Hematopoietic multipotent progenitor cell treated with erythropoietin and hydrocortisone succinate and interleukin-3 and kit ligand, for 15 days (in vitro differentiated cells): ENCODE results near the gene SERPIND1.

ENCODE experiments used
- DNase-seq: peaks from one replicate; pipeline ENCODE4 v3.0.0-alpha.2; 2015; ENCODE audit warnings: low spot score

The SERPIND1 gene

DNA sequence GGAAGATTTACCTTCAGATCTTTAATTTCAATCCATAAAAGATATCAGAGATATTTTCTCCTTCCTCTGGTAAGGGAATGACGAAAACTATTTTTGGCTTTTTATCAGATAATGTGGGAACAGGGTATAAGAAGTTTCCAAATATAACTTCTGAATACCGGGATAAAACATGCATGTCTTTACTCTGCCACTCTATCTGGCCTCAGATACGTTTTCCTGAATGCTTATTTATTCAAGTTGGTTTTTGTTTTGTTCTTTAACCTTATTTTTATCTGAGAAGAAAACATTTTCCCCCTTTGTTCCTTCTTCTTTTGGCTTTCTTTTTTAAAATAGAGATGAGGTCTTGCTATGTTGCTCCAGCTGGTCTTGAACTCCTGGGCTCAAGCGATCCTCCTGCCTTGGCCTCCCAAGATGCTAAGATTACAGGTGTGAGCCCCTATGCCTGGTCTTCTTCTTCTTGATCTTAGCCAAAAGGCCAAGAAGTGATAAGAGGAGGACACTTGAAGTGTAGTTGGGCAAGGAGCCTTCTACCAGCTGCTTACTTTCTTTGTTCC lies 1.5 kb downstream of the SERPIND1 start:
- no peak for DNase-seq

DNA sequence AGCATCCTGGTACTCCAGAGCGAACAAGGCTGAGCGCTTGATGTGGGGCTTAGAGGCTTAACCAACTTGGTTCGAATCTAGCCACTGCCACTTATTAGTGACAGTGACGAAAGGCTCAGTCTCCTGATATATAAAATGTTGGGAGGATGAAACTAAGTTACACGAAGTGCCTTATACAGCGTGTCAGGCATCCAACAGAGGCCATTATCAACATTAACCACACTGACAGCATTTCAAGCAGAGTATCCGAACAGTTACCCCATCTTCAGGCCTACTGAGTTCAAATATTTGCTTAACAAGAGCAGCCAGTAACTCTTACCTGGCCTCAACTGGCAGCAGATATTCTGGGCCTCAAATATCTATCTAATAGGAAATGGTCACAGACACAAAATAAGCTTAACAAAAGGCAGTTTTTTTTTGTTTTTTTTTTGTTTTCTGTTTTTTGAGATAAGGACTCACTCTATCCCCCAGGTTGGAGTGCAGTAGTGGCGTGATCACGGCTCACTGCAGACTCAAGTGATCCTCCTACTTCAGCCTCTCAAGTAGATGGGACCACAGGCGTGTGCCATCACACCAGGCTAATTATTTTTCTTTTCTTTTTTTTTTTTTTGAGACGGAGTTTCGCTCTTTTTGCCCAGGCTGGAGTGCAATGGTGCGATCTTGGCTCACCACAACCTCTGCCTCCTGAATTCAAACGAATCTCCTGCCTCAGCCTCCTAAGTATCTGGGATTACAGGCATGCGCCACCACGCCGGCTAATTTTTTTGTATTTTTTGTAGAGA lies 2.9 kb downstream of the SERPIND1 start:
- DNase-seq = no peak

DNA sequence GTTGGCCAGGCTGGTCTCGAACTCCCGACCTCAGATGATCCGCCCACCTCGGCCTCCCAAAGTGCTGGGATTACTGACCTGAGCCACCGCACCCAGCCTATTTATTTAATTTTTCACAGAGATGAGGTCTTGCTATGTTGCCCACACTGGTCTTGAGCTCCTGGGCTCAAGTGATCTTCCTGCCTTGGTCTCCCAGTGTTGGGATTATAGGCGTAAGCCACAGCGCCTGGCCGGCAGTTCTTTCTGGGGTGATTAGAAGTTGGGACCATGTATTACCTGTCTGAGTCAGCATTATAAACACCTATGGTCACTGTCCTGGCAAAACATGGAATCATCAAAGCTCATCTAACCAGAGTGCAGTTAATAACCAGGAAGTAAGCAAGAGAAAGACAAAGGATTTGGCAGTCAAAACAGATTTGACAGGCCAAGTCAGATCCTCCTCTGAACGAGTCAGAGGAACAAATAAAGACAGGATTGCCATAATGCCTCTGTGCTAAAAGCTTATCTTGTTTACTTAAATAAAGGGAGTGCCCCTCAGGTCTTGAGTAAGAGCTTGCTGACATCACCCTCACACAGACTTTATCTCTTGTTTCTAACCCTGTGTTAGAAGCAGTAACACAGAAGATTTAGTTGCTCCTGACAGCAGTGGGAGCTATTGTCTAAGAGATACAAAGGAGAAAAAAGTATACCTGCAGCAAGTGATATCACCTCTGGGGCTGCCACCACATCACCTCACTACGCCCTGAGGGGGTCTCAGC lies 3.7 kb downstream of the SERPIND1 start:
- DNase-seq = peak; percentile 17

DNA sequence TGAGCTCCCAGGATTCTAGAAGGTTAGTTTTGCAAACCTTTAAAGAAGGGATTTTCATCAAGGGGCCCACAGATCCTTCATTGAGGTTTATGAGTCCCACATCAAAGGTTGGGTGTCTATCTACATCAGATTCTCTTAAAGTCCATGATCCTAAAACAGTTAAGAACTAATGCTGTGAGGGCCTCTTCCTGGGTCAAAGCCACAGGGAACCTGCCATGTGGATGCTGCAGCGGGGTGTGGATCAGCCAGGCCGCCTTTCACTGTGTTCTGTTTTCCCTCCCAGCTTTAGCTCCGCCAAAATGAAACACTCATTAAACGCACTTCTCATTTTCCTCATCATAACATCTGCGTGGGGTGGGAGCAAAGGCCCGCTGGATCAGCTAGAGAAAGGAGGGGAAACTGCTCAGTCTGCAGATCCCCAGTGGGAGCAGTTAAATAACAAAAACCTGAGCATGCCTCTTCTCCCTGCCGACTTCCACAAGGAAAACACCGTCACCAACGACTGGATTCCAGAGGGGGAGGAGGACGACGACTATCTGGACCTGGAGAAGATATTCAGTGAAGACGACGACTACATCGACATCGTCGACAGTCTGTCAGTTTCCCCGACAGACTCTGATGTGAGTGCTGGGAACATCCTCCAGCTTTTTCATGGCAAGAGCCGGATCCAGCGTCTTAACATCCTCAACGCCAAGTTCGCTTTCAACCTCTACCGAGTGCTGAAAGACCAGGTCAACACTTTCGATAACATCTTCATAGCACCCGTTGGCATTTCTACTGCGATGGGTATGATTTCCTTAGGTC lies 5.3 kb downstream of the SERPIND1 start:
- DNase-seq = no peak

DNA sequence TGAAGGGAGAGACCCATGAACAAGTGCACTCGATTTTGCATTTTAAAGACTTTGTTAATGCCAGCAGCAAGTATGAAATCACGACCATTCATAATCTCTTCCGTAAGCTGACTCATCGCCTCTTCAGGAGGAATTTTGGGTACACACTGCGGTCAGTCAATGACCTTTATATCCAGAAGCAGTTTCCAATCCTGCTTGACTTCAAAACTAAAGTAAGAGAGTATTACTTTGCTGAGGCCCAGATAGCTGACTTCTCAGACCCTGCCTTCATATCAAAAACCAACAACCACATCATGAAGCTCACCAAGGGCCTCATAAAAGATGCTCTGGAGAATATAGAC lies 5.9 kb downstream of the SERPIND1 start:
- no peak for DNase-seq

DNA sequence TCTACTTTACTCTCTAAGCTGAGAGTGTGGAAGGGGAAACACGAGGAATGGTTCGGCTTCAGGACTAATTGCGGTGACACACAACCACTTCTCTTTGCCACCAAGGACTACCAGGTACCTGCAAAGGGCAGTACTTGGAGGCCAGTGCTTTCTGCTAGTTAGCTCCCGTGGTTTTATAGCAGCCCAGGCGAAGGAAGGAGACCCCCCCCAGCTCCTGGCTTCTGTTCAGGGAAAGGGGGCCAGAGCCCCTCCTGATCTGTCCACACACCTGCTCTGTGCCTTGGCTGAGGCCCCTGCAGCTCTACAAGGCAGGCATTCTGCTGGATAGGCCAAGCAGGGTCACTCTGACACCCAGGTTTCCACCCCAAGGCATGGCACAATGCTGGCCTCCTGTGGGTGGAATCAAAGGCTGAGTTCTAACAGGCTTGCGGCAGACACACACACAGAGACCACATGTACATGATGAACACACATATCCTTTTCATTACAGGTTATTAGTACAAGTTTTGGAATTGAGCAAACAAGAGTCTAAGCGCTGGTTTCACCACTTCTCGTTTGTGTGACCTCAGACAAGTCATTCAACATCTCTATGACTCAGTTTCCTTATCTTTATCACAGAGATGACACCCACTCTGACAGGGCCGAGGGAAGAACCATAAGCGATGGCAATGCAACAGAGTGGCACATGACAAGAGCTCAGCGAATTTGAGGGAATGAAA lies 7.5 kb downstream of the SERPIND1 start:
- DNase-seq = peak; percentile 37

DNA sequence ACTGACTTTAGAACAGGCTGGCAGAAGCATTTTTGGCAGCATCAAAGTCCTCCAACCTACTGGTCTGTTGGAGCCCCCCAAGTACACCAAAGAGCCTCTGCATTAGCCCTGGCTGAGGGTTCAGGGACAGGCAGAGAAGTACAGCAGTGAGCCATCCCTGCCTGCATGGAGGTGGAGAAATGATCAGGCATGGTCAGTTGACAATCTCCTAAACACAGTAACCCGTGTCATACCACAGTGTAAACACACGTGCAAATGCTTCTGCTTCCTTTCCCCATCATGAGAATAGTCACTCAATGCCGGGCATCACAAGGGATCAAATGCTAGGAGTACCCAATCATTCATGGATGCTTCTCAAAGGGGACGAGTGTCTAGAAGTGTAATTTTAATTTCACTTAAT lies 8.2 kb downstream of the SERPIND1 start:
- no peak for DNase-seq

DNA sequence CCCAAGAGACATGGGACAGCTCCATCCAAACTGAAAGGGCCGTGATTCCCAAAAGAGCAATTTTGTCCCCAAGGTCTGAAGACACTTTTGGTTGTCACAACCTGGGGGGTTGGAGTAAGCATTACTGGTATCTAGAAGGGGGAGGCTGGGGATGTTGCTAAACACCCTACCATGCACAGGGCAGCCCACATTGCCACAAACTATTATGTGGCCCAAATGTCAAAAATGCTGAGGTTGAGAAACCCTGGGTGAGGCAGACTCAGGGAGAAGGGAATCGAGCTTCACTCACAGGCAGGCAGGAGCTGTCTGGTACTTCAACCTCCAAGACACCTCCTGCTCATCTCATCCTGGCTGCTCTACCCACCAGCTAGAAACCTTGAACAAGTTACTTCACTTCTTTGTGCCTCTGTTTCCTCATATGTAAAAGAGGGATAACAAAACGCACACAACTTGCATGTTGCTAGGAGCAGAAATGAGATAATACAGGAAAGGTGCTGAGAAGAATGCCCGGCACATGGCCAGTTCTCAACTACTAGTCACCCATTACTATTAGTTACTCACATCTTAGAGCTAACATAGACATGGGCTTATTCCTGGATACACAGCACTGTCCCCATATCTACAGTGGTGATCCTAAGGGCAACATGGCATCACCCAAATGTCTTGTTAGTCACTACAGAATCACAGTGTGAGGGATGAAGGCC lies 8.8 kb downstream of the SERPIND1 start:
- DNase-seq = no peak

DNA sequence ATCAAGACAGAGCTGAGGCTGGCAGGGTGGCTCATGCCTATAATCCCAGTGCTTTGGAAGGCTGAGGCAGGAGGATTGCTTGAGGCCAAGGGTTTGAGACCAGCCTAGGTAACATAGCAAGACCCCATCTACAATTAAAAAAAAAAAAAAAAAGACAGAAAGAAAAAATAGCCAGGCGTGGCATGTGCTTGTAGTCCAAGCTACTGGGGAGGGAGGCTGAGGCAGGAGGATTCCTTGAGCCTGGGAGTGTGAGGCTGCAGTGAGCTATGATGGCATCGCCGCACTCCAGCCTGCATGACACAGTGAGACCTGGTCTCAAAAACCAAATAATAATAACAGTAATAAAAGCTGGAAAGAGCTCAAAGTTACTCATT lies 9.4 kb downstream of the SERPIND1 start:
- DNase-seq = no peak

DNA sequence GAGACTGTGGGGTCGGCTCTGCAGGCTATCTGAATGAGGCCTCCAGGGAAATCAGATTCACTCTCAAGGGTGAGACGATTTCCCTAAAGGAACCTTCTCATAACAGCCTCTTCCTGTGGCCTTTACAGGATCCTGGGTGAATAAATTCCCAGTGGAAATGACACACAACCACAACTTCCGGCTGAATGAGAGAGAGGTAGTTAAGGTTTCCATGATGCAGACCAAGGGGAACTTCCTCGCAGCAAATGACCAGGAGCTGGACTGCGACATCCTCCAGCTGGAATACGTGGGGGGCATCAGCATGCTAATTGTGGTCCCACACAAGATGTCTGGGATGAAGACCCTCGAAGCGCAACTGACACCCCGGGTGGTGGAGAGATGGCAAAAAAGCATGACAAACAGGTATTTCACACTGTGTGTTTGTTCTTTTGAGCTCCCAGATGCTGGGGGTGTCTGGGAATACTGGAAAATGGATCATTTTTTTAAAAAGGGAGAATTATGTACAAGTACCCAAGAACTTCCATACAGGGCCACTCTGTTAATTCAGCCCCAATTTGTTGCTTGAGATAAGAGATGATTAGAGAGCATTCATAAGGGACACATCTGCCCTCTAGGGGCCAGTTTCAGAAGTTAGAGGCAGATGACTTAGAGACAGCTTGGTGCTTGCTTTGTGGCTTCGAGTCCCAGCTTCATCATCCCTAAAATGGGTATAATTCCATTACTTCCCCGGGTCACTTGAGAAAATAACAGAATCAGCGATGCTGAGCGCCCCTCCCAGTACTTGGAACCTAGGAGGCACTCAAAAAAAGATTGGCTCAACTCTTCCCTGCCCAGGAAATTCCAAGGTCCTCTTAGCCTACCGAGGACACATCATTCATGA lies 10.2 kb downstream of the SERPIND1 start:
- peak; percentile 80 for DNase-seq

DNA sequence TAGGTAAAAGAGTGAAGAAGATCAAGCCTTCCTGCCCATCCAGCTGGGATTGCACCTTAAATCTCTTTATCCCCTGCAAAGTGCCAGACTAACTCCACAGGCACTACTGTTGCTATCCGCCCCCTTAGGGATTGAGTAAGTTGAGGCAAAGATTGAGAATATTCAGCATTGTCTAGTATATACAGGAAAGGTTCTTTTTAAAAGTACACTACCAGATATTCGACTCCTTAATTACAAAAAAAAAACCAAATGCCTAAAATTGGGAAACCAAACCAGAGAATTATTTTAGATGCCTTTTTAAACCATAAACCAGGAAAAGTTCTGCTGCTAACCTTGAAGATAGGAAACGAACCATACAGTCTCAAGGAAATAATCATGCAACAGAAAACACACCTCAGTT lies 11.5 kb downstream of the SERPIND1 start:
- DNase-seq = no peak

DNA sequence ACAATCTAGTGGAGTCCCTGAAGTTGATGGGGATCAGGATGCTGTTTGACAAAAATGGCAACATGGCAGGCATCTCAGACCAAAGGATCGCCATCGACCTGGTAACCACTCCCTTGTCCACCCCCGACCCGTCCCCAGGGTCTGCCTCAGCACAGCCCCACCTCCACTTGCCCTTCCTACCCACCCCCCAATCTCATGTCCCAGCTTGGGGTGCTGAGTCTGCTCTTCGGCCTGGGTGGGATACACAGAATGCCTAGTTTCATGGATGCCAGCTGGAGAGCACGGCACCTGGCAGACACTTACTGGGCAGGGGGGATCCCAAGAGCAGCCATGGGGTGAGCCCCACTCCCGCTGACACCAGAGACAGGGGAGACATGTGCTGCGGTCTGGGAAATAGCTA lies 12.1 kb downstream of the SERPIND1 start:
- DNase-seq = no peak

DNA sequence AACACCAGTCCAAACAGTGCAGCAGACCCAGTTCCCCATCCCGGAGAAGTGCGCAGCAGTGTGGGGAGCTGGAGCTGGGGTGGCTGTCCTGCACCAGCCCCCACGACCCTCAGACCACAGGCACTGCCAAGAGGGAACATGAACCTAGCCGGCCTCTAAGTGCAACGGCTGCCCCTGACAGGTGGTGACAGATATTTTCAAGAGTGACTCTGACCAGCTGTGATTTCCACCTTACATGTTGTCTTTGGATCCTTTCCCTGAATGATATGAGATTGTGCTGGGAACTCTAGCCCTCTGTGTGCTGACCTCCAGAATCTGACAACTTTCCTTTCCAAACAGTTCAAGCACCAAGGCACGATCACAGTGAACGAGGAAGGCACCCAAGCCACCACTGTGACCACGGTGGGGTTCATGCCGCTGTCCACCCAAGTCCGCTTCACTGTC lies 12.6 kb downstream of the SERPIND1 start:
- DNase-seq = no peak

DNA sequence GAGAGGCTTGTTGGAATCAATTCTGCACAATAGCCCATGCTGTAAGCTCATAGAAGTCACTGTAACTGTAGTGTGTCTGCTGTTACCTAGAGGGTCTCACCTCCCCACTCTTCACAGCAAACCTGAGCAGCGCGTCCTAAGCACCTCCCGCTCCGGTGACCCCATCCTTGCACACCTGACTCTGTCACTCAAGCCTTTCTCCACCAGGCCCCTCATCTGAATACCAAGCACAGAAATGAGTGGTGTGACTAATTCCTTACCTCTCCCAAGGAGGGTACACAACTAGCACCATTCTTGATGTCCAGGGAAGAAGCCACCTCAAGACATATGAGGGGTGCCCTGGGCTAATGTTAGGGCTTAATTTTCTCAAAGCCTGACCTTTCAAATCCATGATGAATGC lies 13.3 kb downstream of the SERPIND1 start:
- no peak for DNase-seq

DNA sequence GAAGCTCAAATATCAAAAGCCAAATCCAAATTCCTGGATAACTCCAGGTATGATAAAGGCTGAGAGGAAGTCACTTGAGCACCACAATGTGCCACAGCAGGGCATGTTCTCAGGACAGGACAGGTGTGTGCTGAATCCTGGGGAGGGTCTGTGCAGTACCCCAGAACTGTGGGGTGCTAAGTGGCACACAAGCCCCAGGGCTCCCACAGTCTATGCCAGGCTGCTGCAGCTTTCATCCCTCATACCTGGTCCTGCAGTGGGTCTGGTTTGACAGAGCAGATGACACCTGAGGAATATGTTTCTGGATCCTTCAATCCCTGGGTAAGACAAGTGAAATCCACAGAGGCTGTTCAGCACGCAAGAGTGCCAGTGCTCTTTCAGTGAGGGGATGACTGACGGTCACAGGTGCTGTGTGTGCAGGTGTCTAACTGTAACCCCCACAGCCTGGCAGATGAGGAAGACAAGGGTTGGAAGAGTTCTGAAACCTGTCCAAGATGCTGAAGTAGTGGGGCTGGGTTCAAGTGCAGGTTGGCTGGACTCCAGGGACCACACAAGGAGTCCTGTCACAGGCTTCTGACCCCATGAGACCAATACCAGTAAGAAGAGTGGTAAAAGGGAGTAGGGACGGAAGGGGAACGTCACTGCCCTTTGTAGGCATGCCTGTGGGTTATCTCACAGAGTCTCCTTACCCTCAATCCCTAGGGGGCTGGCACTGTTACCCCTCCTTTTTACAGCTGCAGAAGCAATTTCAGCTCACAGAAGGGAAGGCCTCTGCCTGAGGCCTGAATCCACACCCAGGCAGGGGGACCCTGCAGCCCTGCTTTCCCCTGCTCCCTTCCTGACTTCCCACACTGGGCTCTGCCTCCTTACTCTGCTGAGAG lies 14.1 kb downstream of the SERPIND1 start:
- DNase-seq = no peak

DNA sequence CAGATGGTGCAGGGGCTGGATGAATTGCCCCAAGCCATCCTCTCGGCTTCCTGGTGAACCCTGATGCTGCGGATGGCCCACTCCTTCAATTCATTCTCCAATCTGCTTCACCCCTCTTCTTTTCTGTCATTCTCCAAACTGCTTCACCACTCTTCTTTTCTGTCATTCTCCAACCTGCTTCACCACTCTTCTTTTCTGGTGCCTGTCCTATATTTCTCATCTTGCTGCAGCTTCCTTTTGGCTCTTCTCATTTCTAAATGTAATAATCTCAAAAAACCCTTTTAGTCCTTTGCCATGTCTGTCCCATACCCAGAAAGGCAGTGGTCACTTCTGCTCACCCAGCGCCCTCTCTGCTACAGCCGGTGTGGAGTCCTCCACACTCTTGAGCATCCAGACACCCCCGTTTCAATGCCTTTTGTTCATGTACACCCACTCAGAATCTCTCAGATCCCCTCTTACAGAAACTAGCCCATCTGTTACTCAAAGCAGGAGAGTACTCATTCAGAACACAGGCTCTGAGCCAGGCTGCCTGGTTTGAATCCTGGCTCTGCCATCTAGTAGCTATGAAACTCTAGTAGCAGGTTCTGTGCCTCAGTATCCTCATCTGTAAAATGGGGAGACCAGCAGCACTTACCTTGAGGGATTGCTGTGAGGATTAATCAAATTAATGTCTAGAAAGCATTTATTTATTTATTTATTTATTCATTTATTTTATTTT lies 14.9 kb downstream of the SERPIND1 start:
- DNase-seq = no peak

DNA sequence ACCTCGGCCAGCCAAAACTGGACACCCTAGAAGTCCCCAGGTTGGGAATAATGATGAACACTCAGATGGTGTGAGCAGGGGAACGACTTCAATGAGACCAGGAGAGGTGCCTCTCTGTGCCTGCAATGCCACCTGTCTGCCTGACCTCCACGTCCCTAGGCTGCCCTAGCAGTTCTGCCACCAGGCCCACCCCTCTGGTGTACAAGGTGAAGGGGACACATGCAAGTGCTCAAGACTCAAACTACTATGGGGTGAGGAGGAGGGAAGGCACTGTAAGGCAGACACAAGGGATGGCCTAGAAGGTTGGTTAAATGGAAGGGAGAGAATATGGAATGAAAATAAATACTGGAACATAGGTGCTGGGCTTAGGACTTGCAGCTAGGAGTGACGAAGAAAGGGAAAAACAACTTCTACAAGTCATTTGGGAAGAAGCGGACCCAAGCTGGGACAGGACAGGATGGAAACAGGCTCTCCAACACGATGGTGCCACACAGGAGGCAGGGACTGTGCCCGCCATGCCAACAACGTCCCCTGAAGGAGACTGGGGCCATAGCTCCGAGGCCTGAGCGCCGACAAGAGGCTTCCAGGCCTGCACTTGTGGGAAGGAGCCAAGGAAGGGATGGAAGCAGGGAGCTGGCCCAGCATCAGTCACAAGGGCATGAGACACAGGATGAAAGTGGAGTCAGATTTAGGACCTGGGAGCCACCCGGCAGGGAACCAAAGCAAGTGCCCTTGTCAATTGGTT lies 18.5 kb downstream of the SERPIND1 start:
- DNase-seq = no peak
